ENCODE data around the gene FOXI2.
A peak's percentile ranks its signal among the peaks of the same experiment; 100 is the strongest.

FOXI2 gene

GRCh38 chr10:127702271-127702670 is 34.7 kb upstream of the FOXI2 start:
- H3K4me3 ChIP-seq (ENCODE audit: low read length), result no peak overlapping the region
- DNase-seq (ENCODE audit: low read depth), result no peak
- no peak for TF ChIP-seq CTCF (conservative IDR thresholded peaks at IDR 0.05; ENCODE audit: low read length)

- no peak for DNase-seq (ENCODE audit: low read depth)
- no peak for TF ChIP-seq CTCF (conservative IDR thresholded peaks at IDR 0.05; ENCODE audit: low read length)
- H3K4me3 ChIP-seq (ENCODE audit: low read length), result no peak overlapping the region
Observed at GRCh38 chr10:127715249-127715648, 21.7 kb upstream of the FOXI2 start.

- TF ChIP-seq CTCF (conservative IDR thresholded peaks at IDR 0.05; ENCODE audit: low read length), result peak; percentile 34
- H3K4me3 ChIP-seq (ENCODE audit: low read length), result no peak overlapping the region
- DNase-seq (ENCODE audit: low read depth), result peak; percentile 7
Observed at GRCh38 chr10:127715782-127716378, 21.1 kb upstream of the FOXI2 start.

- no peak for DNase-seq (ENCODE audit: low read depth)
- no peak for TF ChIP-seq CTCF (conservative IDR thresholded peaks at IDR 0.05; ENCODE audit: low read length)
- H3K4me3 ChIP-seq (ENCODE audit: low read length), result no peak overlapping the region
Observed at GRCh38 chr10:127720142-127720541, 16.8 kb upstream of the FOXI2 start.

GRCh38 chr10:127720903-127721302 is 16.1 kb upstream of the FOXI2 start:
- no peak overlapping the region for H3K4me3 ChIP-seq (ENCODE audit: low read length)
- DNase-seq (ENCODE audit: low read depth), result no peak
- TF ChIP-seq CTCF (conservative IDR thresholded peaks at IDR 0.05; ENCODE audit: low read length), result no peak

- H3K4me3 ChIP-seq (ENCODE audit: low read length), result no peak overlapping the region
- DNase-seq (ENCODE audit: low read depth), result no peak
- TF ChIP-seq CTCF (conservative IDR thresholded peaks at IDR 0.05; ENCODE audit: low read length), result no peak
Observed at GRCh38 chr10:127734753-127735152, 2.2 kb upstream of the FOXI2 start.

- no peak overlapping the region for H3K4me3 ChIP-seq (ENCODE audit: low read length)
- DNase-seq (ENCODE audit: low read depth), result no peak
- no peak for TF ChIP-seq CTCF (conservative IDR thresholded peaks at IDR 0.05; ENCODE audit: low read length)
Observed at GRCh38 chr10:127735156-127735555, 1.8 kb upstream of the FOXI2 start.
